ENCODE data around the gene PHACTR1.

Gene PHACTR1

DNA sequence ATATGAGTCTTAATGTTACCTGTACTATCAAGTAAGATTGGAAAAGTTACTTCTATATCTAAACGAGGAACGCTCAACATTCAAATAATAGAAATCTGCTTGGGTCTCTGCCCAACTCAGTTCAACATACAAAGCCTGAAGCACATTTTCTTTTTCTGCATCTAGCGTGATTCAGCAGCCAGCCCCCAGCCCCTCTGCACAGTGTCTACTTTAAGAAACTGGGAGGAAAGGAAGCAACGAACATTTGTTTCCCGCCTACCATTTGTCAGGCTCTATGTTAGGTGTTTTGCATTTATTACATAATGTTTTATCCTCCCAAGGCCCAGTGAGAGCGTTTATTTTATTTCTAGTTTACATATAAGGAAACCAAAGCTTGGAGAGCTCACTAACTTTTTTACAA, 17.3 kb downstream of the PHACTR1 start:
- TF ChIP-seq, protein P1, sequence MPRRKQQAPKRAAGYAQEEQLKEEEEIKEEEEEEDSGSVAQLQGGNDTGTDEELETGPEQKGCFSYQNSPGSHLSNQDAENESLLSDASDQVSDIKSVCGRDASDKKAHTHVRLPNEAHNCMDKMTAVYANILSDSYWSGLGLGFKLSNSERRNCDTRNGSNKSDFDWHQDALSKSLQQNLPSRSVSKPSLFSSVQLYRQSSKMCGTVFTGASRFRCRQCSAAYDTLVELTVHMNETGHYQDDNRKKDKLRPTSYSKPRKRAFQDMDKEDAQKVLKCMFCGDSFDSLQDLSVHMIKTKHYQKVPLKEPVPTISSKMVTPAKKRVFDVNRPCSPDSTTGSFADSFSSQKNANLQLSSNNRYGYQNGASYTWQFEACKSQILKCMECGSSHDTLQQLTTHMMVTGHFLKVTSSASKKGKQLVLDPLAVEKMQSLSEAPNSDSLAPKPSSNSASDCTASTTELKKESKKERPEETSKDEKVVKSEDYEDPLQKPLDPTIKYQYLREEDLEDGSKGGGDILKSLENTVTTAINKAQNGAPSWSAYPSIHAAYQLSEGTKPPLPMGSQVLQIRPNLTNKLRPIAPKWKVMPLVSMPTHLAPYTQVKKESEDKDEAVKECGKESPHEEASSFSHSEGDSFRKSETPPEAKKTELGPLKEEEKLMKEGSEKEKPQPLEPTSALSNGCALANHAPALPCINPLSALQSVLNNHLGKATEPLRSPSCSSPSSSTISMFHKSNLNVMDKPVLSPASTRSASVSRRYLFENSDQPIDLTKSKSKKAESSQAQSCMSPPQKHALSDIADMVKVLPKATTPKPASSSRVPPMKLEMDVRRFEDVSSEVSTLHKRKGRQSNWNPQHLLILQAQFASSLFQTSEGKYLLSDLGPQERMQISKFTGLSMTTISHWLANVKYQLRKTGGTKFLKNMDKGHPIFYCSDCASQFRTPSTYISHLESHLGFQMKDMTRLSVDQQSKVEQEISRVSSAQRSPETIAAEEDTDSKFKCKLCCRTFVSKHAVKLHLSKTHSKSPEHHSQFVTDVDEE (CRISPR knock-in tag; IDR thresholded peaks at IDR 0.05) = no peak
- TF ChIP-seq ZC3H10 (CRISPR knock-in tag; IDR thresholded peaks at IDR 0.05) = no peak
- no peak for TF ChIP-seq CSDC2 (CRISPR knock-in tag; IDR thresholded peaks at IDR 0.05)
- TF ChIP-seq GLIS3 (CRISPR knock-in tag; IDR thresholded peaks at IDR 0.05) = no peak
- TF ChIP-seq ZNF8 (CRISPR knock-in tag; IDR thresholded peaks at IDR 0.05) = no peak
- TF ChIP-seq ESRRG (CRISPR knock-in tag; IDR thresholded peaks at IDR 0.05) = no peak
- no peak for TF ChIP-seq RARB (CRISPR knock-in tag; IDR thresholded peaks at IDR 0.05)
- TF ChIP-seq TOX (CRISPR knock-in tag; IDR thresholded peaks at IDR 0.05; ENCODE audit: borderline replicate concordance) = no peak
- TF ChIP-seq ZNF70 (CRISPR knock-in tag; IDR thresholded peaks at IDR 0.05) = no peak
- no peak for TF ChIP-seq ZFP30 (CRISPR knock-in tag; IDR thresholded peaks at IDR 0.05)
- TF ChIP-seq, protein P2, sequence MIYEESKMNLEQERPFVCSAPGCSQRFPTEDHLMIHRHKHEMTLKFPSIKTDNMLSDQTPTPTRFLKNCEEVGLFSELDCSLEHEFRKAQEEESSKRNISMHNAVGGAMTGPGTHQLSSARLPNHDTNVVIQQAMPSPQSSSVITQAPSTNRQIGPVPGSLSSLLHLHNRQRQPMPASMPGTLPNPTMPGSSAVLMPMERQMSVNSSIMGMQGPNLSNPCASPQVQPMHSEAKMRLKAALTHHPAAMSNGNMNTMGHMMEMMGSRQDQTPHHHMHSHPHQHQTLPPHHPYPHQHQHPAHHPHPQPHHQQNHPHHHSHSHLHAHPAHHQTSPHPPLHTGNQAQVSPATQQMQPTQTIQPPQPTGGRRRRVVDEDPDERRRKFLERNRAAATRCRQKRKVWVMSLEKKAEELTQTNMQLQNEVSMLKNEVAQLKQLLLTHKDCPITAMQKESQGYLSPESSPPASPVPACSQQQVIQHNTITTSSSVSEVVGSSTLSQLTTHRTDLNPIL (CRISPR knock-in tag; IDR thresholded peaks at IDR 0.05; ENCODE audit: low read depth) = no peak
- ATAC-seq = no peak

- no peak for ATAC-seq
- TF ChIP-seq ZC3H10 (CRISPR knock-in tag; IDR thresholded peaks at IDR 0.05) = no peak
- TF ChIP-seq OSR1 (CRISPR knock-in tag; IDR thresholded peaks at IDR 0.05) = no peak
- TF ChIP-seq ZNF8 (CRISPR knock-in tag; IDR thresholded peaks at IDR 0.05) = no peak
- no peak for TF ChIP-seq ARNTL (CRISPR knock-in tag; IDR thresholded peaks at IDR 0.05; ENCODE audit: borderline replicate concordance, low read depth)
- no peak for TF ChIP-seq GLIS3 (CRISPR knock-in tag; IDR thresholded peaks at IDR 0.05)
- no peak for TF ChIP-seq PPARA (CRISPR knock-in tag; IDR thresholded peaks at IDR 0.05; ENCODE audit: borderline replicate concordance)
- TF ChIP-seq ZFP30 (CRISPR knock-in tag; IDR thresholded peaks at IDR 0.05) = no peak
- no peak for TF ChIP-seq ZFP3 (CRISPR knock-in tag; IDR thresholded peaks at IDR 0.05)
- TF ChIP-seq TOX (CRISPR knock-in tag; IDR thresholded peaks at IDR 0.05; ENCODE audit: borderline replicate concordance) = no peak
- TF ChIP-seq, protein P3, sequence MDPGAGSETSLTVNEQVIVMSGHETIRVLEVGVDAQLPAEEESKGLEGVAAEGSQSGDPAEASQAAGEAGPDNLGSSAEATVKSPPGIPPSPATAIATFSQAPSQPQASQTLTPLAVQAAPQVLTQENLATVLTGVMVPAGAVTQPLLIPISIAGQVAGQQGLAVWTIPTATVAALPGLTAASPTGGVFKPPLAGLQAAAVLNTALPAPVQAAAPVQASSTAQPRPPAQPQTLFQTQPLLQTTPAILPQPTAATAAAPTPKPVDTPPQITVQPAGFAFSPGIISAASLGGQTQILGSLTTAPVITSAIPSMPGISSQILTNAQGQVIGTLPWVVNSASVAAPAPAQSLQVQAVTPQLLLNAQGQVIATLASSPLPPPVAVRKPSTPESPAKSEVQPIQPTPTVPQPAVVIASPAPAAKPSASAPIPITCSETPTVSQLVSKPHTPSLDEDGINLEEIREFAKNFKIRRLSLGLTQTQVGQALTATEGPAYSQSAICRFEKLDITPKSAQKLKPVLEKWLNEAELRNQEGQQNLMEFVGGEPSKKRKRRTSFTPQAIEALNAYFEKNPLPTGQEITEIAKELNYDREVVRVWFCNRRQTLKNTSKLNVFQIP (CRISPR knock-in tag; IDR thresholded peaks at IDR 0.05; ENCODE audit: borderline replicate concordance, low read depth) = no peak
- no peak for TF ChIP-seq CSDC2 (CRISPR knock-in tag; IDR thresholded peaks at IDR 0.05)
- TF ChIP-seq ZNF565 (CRISPR knock-in tag; conservative IDR thresholded peaks at IDR 0.05; ENCODE audit: low read depth) = no peak
- no peak for TF ChIP-seq RARB (CRISPR knock-in tag; IDR thresholded peaks at IDR 0.05)
These were observed 19.2 kb downstream of the PHACTR1 start for GRCh38 chr6:12735786-12736185.

DNA sequence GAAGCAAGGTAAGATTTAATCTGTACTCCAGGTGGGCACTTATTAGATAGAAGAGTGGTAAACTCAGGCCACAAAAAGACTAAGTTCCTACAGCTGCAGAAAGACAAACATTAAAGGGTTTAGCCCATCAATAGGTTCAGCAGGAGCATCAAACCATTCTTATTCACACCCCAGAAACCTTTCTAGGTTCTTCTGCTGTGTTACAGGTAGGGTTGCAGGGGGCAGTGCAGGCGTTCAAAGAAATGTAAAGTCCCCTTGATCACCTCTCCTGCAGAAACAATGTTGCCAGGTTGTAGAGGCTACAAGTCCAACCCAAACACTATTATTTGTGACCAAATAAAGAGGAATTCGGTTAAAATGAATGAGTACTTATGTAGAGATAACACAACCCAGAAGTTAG, 31.8 kb downstream of the PHACTR1 start:
- TF ChIP-seq ZNF70 (CRISPR knock-in tag; IDR thresholded peaks at IDR 0.05) (no peak), ZC3H10 (CRISPR knock-in tag; IDR thresholded peaks at IDR 0.05) (no peak), PATZ1 (CRISPR knock-in tag; IDR thresholded peaks at IDR 0.05; ENCODE audit: borderline replicate concordance) (no peak), GLIS3 (CRISPR knock-in tag; IDR thresholded peaks at IDR 0.05) (no peak), ZFP30 (CRISPR knock-in tag; IDR thresholded peaks at IDR 0.05) (no peak), TOX (CRISPR knock-in tag; IDR thresholded peaks at IDR 0.05; ENCODE audit: borderline replicate concordance) (no peak)

GRCh38 chr6:12748815-12749521, 32.4 kb downstream of the PHACTR1 start:
- no peak for TF ChIP-seq CSRNP3 (CRISPR knock-in tag; IDR thresholded peaks at IDR 0.05)
- peak; percentile 61; the same call in 2 of the 3 replicates for ATAC-seq

More for the DNA sequence above, 31.8 kb downstream of the PHACTR1 start:
- no peak for ATAC-seq

All from SK-N-SH treated with all-trans-retinoic acid at 6 μM for 48 hours (cell line).